GM10266 (cell line): Measurements from ENCODE around the gene PTBP1.
A peak's percentile ranks its signal among the peaks of the same experiment; 100 is the strongest.

Source experiments
- DNase-seq: peaks from one replicate; pipeline ENCODE4 v3.0.0; 2012; ENCODE audit errors: extremely low spot score
- CTCF ChIP-seq: IDR thresholded peaks from 2 replicates; pipeline ENCODE4 v1.5.1; 2012; ENCODE audit warnings: mild to moderate bottlenecking, low read depth; ENCODE audit not compliant: control insufficient read depth, insufficient read depth; ENCODE audit errors: missing control alignments

The PTBP1 gene

GRCh38 chr19:796692-797527, at the start of gene PTBP1:
PTBP1 (plus strand) TSS chr19:797452; CDS start chr19:797498, 46 bp downstream.
- DNase-seq = peak; percentile 100
- TF ChIP-seq CTCF = no peak

GRCh38 chr19:748274-748598, 49.0 kb upstream of the PTBP1 start:
- TF ChIP-seq CTCF = no peak
- no peak for DNase-seq

- TF ChIP-seq CTCF = no peak
- DNase-seq = no peak
Measured at GRCh38 chr19:749811-750210, 47.4 kb upstream of the PTBP1 start.

GRCh38 chr19:750640-751423, 46.4 kb upstream of the PTBP1 start, which contains the start of gene MISP:
MISP (plus strand) TSS chr19:751112; CDS start chr19:756947, 5,835 bp downstream.
- no peak for TF ChIP-seq CTCF
- no peak for DNase-seq

GRCh38 chr19:751501-752341, 45.5 kb upstream of the PTBP1 start:
- DNase-seq = no peak
- TF ChIP-seq CTCF = no peak

- DNase-seq = no peak
- TF ChIP-seq CTCF = no peak
Measured at GRCh38 chr19:752652-753517, 44.4 kb upstream of the PTBP1 start.
